HG03457 (cell line): ENCODE results near the gene ANKRD22.
"Not testable (repeated sequence)": the region's sequence is repeated elsewhere in the genome, so short reads cannot be mapped to it uniquely, and the experiment has no call there.

Experiments used
- ATAC-seq: cut with Tn5 transposase; IDR thresholded peaks from one replicate; pipeline ENCODE4 v1.9.1; 2021; ENCODE audit warnings: moderate number of reproducible peaks; ENCODE audit not compliant: unreplicated experiment

The ANKRD22 gene

DNA sequence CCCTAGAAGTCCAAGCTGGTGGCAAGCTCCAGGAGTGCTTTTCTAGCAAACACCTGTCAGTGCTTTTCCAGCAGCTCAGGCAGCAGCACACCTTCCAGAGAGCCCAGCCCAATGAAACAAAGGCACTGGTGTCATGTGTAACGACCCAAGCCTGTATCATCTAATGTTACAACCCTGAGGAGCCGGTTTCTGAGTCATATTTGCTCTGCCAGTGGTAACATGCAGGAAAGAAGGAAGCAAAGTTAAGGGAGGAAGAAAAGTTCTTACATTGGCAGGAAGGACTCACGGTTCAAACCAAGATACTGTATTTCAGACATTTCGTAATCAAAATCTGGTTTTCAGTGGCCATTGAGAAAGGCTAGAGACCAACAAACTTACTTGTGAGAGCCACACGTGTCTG is at the start of gene ANKRD22:
Gene ANKRD22 (minus strand): TSS at position 139 of the 400 bp plus-strand sequence. CDS start 237 bp downstream, outside the sequence.
- no peak for ATAC-seq

DNA sequence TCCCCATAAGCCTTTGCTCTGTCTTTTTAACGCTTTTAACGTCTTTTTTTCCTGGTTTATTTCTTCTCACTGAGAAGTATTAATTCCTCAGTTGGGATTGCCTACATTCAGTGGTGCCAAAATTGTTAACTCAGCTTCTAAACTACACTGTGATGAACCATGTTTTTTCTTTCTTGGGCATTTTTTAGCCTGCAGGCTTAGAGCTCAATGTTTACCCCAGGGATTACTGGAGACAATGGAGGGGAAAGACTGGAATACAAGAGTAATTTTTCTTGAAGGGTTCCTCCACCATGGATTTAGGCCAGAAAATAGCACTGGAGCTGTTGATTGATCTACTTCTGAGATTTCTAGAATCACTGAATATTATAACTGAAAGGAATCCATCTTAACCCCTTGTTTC is 48.2 kb upstream of the ANKRD22 start:
- ATAC-seq: no peak

DNA sequence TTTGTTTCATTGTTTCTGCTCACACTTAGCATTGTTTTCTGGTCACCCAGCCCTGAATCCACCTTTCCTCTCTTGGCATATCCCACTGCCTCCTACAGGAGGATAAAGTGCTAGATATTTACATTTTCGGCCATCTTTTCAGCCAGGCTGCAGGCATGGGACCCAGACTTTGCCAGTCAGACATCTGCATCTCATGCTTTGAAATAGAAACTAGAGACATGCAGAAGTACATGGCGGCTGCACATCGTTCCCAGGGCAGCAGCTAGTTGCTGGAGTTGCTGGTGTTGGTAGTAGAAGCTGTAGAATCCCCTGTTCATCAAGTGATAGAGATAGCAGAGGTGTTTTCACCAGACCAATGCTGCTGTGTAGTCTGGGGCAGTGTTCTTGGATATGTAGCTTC is 47.1 kb upstream of the ANKRD22 start:
- ATAC-seq: no peak

DNA sequence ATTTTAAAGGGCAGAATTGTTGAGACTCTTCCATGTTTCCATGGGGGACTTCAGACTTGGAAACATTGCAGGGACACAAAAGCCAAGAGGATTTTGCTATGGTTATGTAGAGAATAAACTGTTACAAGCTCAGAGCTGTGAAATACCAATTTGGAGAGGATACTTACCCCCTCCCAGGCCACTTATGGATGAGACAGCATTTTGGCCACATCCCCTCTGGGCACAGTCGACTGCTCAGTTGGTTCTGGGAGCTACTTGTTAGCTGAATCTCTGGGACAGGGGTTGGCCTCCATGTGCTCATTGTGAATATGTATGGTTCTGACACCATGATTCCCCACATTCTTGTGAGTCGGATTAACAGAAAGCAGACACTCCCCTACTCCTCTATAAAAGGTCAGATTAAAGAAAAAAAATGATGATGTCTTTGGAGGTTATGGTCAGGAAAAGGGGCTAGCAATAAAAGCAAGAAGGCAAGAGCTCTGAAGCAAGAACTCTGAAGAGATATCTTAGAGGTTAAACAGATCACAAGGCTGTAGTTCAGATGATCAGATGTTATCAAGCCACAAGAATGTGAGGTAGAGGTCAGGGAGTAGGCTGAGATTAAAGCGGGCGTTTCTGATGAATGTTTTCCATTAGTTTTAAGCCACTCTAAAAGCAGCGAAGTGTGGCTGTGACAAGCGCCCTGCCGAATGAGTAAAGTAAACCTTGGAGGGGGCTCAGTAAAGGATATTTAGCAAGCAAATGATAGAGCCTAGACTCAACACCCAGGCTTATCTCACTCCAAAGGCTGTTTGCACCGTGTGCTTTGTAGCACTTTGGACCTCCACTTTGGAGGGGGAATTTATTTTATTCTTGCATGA is 45.6 kb upstream of the ANKRD22 start:
- ATAC-seq: no peak

DNA sequence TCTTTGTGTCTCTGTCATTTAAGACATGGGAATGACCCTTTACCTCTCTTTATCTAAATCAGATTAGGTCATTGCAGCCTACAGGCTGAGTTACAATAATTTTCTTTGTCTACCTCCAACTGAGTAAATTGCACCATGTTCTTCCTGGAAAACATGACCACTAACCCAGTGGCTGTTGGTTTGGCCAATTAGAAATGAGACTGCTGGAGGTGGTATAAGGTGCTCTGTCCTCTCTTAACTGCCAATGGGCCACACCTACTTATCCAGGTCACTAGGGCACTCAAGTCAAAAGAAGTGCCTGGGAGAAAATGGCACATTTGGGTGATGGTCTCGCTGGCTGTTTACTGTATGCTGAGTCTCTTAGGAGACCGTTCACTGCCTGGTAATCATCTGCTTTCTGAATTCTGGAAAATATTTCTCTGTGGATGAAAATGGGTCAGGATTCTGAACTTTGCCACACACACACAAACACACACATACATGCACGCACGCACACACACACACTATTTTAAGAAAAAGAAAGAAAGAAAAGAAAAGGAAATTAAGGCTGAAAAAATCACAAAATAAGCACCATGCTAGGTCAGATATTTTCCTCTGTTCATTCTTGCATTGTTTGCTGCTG is 44.8 kb upstream of the ANKRD22 start:
- no peak for ATAC-seq

DNA sequence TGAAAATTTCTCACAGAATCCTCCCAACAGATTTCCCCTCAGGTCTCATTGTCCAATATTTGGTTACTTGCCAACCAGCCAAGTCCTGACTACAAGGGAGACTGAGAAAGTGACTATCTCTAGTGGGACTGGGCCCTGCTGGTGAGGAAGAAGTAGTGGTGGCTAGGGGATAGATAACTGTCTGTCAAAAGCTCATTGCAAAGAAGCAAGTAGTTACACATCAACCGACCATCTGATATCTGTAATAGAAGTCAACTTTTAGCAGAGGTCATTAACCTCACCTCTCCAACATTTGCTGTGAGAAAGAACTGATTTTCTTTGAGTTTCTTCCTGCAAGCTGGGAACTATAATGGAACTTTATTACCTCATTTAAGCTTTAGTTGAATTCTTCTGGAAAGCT is 43.6 kb upstream of the ANKRD22 start:
- ATAC-seq: no peak

DNA sequence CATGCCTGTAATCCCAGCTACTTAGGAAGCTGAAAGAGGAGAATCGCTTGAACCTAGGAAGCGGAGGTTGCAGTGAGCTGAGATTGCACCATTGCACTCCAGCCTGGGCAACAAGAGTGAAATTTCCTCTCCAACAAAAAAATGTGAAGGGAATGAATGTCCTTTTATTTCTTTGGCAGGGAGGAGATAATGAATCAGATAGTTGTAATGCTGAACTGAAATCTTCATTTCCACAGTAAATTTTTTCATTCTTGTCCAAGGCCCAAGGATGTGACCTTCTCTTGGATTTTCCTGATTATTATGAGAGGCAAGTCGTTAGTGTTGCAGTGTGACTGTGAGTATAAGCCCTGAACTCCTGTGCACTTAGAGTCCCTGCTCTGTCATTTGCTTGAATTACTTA is 42.0 kb upstream of the ANKRD22 start:
- no peak for ATAC-seq

DNA sequence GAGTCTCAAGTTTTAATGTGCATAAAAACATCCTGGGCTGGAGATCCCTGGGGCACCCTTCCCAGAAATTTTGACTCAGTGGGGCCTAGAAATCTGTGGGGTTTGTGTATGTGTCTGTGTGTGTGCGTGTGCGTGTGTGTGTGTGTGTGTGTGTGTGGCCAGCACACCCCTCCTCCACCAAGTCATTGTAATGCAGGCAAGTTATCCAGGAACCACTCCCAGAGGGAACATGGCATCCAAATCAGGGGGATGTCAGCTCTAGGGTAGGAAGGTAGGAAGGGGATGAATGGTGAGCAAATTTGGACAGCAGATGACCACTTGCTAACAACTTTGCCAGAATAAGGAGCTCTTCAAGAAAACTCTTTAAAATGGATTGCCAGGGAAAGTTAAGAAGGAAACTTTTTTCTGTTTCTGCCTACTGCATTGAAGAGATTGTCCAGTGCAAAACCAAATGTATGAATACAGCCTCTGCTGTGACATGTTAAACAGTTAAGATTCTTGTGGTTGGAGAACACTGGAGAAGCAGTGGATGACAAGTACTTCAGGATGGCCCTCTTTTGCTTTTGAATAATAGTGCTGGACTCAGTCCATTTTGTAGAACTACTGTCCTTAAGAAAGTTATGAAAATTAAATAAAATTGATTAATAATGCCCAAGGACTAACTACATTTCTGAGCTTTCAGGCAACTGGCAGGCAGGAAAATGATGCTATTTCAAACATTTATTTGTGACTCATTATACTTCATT is 40.8 kb upstream of the ANKRD22 start:
- ATAC-seq: no peak

DNA sequence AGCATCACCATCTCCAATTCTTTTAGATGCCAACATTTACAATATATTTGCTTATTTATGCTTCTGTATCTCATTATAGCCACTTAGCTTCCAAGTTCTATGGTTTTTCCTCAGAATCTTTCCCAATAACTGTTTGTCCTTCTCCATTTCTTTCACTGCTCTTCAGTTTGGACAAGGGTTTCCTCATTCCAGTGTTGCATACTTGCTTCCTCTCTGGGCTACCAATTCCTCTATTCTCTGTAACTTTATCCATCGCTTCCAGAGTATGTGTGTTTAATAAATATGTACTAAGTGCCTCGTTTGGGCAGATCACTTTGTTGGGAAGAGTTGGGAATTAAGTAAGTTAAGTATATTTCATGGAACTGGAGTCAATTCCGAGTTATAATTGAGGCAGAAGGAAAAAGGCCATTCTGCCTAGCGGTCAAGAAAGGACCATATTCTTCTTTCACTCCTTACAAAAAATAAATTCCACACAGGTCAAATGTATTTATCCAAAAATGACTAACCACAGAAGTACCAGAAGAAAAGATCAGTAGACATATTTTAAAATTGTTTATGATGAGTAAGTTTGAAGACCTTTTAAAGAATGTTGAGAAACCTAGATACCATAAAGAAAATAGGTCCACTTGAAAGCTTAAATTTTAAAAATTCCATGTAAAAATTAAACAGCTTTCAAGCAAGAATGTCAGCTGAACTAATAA is 39.2 kb upstream of the ANKRD22 start:
- ATAC-seq: no peak

DNA sequence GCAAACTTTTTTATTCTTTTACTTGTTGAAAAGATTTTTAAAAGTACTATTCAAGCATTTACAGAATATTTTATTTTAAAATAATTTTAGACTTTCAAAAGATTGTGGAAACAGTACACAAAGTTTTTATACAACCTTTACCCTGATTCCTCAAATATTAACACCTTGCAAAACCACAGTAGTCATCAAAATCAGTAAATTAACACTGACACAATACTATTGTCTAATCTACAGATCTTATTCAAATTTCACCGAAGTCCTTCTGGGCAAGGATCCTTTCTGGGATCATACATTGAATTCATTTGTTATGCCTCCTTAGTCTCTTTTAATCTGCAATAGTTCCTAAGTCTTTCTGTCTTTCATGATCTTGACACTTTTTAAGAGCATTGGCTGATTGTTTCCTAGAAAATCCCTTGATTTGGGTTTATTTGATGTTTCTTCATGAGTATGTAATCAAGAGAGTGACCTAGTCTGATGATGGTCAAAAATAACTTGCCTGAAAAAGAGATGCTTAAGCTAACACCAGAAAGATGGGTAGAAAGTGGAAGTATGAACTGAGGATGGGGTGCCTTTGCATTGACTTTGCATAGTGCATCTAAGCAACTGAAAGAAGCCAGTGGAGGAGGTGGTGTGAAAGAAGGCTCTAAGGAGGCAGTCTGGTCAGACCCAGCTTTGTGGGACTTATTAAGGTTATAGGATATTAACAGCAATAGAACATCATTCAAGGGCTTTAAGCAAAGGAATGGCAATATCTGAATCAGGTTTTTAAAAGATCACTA is 38.1 kb upstream of the ANKRD22 start:
- peak; percentile 48 for ATAC-seq

DNA sequence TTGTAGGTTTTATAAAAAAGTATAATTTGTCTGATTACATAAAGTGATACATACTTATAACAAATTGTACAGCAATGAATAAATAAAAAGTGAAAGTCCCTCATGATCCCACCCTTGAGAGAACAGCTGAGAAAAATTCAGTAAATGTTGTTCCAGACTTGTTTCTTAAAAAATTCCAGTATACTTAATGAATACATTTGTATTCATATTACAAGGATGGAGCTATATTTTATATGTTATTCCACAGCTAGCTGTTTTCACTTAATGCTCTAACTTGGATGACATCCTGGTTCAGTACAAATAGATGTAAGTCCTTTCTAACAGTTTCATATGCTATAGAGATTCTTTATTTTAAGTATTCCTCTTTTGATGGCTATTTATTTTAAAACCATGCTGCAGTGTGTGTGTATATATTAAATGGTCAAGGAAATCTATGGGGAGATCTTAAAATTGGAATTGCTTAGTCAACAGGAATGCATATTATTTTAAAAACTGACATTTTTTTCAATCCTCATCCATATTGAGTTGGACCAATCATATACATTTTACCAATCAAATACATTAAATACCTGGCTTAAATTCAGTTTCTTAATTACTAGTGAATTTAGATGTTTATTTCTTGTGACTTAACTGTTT is 37.3 kb upstream of the ANKRD22 start:
- no peak for ATAC-seq

DNA sequence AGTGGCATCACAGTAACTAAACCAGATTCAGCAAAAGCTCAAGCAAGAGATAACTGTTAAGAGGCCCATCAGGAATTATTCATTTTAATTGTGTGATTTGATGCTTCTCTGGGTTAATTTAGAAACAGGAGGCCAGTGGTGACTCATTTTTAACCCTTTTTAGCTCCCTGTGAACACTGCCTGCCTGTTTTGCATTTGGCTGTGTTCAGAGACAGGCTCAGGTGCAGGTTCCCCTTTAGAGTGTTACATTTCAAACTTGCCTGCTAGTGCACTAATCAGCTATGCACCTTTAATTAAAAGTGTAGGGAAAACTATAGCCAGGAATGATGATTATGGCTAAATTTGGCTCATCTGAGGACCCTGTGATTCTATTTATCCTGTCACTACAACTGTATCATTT is 34.9 kb upstream of the ANKRD22 start:
- ATAC-seq: no peak

DNA sequence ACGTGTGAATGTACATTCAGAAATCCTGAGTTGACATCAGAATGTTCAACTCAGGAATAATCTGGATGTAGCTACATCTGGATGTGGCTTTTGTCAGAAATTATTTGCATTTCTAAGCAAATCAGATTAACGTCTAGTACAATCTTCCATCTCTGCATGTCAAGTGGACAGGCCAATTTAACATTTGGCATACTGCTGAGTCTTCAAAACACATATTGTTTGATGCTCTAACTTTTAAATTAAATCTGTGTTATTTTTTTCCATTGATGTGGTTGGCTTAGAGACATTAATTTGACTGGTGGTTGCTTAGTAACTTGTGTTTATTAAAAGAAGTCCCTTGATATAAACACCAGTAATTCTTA is 31.8 kb upstream of the ANKRD22 start:
- ATAC-seq: no peak

DNA sequence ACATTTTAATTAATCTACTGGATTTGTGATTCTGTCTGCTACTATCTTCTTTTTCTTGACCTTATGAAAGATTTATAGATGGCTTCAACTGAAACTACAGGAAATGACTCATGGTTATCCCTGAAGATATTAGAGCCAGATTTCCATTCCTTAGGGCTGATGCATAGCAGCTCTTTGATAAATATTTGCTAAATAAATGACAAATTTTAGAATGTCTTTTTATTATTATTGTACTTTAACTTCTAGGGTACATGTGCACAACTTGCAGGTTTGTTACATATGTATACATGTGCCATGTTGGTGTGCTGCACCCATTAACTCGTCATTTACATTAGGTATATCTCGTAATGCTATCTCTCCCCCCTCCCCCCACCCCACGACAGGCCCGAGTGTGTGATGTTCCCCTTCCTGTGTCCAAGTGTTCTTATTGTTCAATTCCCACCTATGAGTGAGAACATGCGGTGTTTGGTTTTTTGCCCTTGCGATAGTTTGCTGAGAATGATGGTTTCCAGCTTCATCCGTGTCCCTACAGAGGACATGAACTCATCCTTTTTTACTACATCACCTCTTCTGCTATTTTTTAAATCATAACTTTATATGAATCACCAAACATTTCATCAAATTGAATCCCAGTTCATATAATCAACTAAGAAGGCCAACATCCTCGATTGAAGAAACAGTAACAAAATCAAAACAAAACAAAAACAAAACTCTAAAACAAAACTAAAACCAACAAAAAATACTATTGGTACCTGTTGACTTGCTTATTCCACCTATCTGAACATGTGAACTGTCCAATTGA is 31.2 kb upstream of the ANKRD22 start:
- not testable (repeated sequence) for ATAC-seq

DNA sequence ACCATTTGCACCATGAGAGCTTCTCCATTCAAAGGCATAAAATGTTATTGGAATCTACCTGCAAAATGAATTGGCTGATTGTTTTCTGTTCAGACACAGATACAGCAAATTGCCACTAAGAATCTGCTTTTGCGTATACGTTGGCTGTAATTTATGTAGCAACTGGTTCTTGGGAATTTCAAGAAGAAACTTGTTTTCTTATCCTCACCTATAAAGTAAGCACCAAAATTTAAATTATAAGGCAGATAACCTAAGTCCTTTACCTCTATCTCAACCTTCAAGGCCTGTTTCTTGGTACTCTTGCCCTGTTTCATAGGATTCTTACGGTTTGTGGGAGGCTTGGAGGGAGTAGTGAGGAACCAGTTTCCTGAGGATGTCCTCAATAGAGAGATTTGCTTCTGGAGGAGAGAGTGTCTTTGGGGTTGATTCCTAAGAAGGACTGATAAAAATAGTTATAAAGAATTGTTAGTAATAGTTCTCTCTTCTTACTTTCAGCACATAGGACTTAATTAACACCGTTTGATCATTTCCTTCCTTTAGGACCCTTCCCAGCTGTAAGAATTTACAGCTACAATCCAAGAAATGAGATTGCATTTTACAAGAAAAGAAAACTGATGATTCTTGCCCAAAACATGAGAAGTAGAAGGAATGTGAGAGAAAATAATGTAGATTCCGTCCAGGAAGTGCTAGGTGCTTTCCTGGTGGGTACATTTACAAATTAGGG is 30.4 kb upstream of the ANKRD22 start:
- no peak for ATAC-seq

DNA sequence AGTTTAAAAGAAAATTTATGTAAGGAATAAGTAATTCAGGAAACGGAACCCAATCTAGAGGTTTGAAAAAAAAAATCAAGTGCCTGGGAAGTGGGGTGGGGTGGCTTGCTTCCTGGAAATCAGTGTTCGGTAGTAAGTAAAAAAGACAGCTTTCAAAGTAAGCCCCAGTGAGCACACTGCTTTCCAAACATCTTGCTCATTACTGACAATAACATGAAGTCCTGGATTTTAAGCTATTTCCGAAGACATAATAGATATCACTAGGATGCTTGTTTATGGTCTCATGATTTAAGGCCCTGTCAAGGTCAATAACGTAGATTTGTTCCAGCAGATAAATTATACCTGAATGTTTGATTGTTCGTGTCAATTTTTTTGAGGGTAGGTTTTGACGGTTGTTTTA is 29.7 kb upstream of the ANKRD22 start:
- no peak for ATAC-seq

DNA sequence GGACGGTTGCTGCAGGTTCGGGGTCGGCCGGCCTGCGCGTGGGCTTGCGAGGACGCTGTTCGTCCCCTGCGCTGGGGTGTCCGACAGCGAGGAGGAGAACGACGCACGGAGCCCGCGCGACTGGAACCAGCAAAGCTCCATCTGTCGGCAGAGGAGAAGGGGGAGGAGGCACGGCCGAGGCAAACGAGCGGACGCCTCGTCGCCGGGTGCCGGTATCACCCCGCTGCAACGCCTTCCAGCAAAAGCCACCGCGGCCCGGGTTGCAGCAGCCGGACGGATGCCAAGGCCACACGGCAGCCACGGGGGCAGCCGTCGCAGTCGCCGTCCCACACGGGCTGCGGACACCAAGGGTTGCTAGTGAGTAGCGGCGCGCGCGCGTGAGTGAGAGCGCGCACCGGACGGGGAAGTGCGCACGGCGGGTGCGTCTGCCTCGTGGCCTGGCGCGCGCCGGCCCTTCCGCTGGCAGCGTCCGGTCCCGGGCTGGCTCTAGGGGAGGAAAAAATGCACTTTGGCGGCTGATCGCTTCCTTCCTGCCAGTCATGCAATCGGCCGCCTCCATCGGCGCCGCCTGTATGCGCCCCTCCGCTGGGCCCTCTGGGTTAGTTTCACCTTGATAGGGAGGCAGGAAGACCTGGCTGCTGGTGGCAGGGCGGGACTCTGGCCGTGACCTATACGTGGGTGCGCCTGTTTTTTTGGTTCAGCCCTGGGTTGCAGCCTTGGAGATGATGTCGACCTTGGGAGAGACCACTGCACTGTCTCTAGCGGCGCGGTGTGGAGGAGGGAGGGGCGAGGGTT is 28.8 kb upstream of the ANKRD22 start:
- peak; percentile 52 for ATAC-seq
